Liver (tissue), 9 donors: Measurements from ENCODE around the gene MTHFSD. TPM values are rescaled to one million over a fixed set of nuclear protein-coding genes. Genes with fewer than 3 reads are reported as not detected.

Source experiments
- DNase-seq: peaks from one replicate; pipeline ENCODE4 v3.0.0-alpha.2; 2017; ENCODE audit warnings: low spot score
- H3K27ac ChIP-seq, 2 donors: one replicate each; pipeline ENCODE4 v1.7.0; 2013; ENCODE audit warnings: inconsistent platforms in 2 of 2, low read length in 2 of 2, control low read depth in 1 of 2, low read depth in 1 of 2, mild to moderate bottlenecking in 1 of 2
- H3K27me3 ChIP-seq, 4 donors: one replicate each; pipeline versions ENCODE4 v1.6.1 to v1.7.0; 2013; ENCODE audit warnings: low read length in 3 of 4, inconsistent platforms in 1 of 4, mild to moderate bottlenecking in 1 of 4, moderate library complexity in 1 of 4; ENCODE audit not compliant: control insufficient read depth in 4 of 4, insufficient read depth in 4 of 4
- H3K36me3 ChIP-seq, 4 donors: one replicate each; pipeline versions ENCODE4 v1.6.1 to v1.7.0; 2013; ENCODE audit warnings: low read length in 3 of 4, mild to moderate bottlenecking in 3 of 4, low read depth in 1 of 4, moderate library complexity in 1 of 4; ENCODE audit not compliant: control insufficient read depth in 4 of 4, insufficient read depth in 3 of 4
- H3K4me1 ChIP-seq, 4 donors: one replicate each; pipeline versions ENCODE4 v1.6.1 to v1.7.0; 2013; ENCODE audit warnings: low read length in 3 of 4, mild to moderate bottlenecking in 3 of 4, moderate library complexity in 1 of 4; ENCODE audit not compliant: control insufficient read depth in 4 of 4, insufficient read depth in 4 of 4
- H3K4me3 ChIP-seq, 3 donors: one replicate each; pipeline versions ENCODE4 v1.6.1 to v1.7.0; 2013; ENCODE audit warnings: low read length in 3 of 3, control low read depth in 1 of 3, low read depth in 1 of 3, mild to moderate bottlenecking in 1 of 3
- H3K9ac ChIP-seq, 2 donors: one replicate each; pipeline ENCODE4 v1.7.0; 2013; ENCODE audit warnings: low read length in 2 of 2, mild to moderate bottlenecking in 2 of 2, moderate library complexity in 2 of 2, control low read depth in 1 of 2, low read depth in 1 of 2
- H3K9me3 ChIP-seq, 4 donors: one replicate each; pipeline versions ENCODE4 v1.6.1 to v1.7.0; 2013; ENCODE audit warnings: low read length in 3 of 4; ENCODE audit not compliant: control insufficient read depth in 4 of 4
- EGR1 ChIP-seq, 2 donors: IDR thresholded peaks; 2 replicates each; pipeline ENCODE4 v1.6.1; 2016 to 2018; ENCODE audit warnings: antibody characterized with exemption in 2 of 2, low read depth in 2 of 2
- MAX ChIP-seq: IDR thresholded peaks from 2 replicates; pipeline ENCODE4 v1.6.1; 2016; ENCODE audit warnings: antibody characterized with exemption
- NR2F2 ChIP-seq: IDR thresholded peaks from 2 replicates; pipeline ENCODE4 v1.6.1; 2016; ENCODE audit warnings: antibody characterized with exemption
- REST ChIP-seq: IDR thresholded peaks from 2 replicates; pipeline ENCODE4 v1.6.1; 2016; ENCODE audit warnings: antibody characterized with exemption, mild to moderate bottlenecking
- ZBTB33 ChIP-seq: IDR thresholded peaks from 2 replicates; pipeline ENCODE4 v1.6.1; 2016; ENCODE audit warnings: antibody characterized with exemption
- WGBS: extraction: QIAGEN DNeasy Blood & Tissue Kit; methylation state at CpG from one replicate; pipeline ENCODE4 v1.1.7; 2013; 5-methylcytosine and 5-hydroxymethylcytosine counted together
- polyA plus RNA-seq, 2 donors: library from polyadenylated mRNA; stranded (reverse) in 1 of 2; unstranded in 1 of 2; fragments of 200-250 nt in 1 of 2; fragments of >200 nt in 1 of 2; fragmentation: Nextera tagmentation in 1 of 2; extraction: Ambion mirVana in 1 of 2; gene quantifications; one replicate each; pipeline versions ENCODE4 v1.2.1 to v1.2.3, GENCODE V29; 2013 to 2015
- total RNA-seq, 2 donors: library from RNA; depleted of rRNA; stranded (reverse); fragments of >200 nt; gene quantifications; one replicate each; pipeline ENCODE4 v1.2.3, GENCODE V29; 2014
- TF ChIP-seq, protein P1 (sequence below): fragments of 150-350 bp; IDR thresholded peaks from 2 replicates; pipeline ENCODE4 v1.5.1; 2017; ENCODE audit warnings: improper control_type of control experiment, low read depth, low read length; ENCODE audit not compliant: missing input control
- donor health status: healthy.
- donor health status: healthy.
- donor health status: healthy.
- donor health status: healthy.
- donor health status: healthy.

MTHFSD gene
- total and polyA plus RNA-seq, 4 donors, result 4.6 to 8.1 (median 6.5) TPM

DNA sequence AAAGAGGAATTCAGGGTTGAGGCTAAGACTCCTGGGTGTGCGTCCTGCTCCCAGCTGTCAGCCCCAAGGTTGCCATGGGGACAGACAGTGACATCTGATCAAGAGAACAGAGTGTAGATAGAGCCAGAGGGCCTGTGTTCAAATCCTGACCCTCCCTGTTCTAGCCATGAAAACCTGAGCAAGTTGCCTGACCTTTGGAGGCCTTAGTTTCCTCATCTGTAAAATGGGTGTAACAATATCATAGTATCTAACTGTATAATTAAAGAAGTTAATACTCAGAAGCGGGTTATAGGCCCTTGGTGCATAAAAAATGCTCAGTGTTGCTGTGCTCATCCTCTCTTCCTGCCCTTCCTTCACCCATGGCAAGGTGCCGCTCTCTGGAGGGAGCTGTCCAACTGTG lies 73.4 kb downstream of the MTHFSD start:
- WGBS, result 80% methylated on average over 3 of the region's 3 CpGs

GRCh38 chr16:86480444-86480843 lies 74.6 kb downstream of the MTHFSD start:
- peaks cover 0 to 16% (median 9%) of the 10 kb centered on the region in 4 donors for H3K27me3 ChIP-seq
- peaks cover 3 to 17% (median 16%) of the 10 kb centered on the region in 4 donors for H3K9me3 ChIP-seq
- H3K36me3 ChIP-seq, result no peaks in the 10 kb centered on the region
- no peak for TF ChIP-seq MAX
- no peak for TF ChIP-seq EGR1 (IDR thresholded peaks at IDR 0.05; ENCODE audit: low read depth in 2 of 2)
- TF ChIP-seq, protein P1, sequence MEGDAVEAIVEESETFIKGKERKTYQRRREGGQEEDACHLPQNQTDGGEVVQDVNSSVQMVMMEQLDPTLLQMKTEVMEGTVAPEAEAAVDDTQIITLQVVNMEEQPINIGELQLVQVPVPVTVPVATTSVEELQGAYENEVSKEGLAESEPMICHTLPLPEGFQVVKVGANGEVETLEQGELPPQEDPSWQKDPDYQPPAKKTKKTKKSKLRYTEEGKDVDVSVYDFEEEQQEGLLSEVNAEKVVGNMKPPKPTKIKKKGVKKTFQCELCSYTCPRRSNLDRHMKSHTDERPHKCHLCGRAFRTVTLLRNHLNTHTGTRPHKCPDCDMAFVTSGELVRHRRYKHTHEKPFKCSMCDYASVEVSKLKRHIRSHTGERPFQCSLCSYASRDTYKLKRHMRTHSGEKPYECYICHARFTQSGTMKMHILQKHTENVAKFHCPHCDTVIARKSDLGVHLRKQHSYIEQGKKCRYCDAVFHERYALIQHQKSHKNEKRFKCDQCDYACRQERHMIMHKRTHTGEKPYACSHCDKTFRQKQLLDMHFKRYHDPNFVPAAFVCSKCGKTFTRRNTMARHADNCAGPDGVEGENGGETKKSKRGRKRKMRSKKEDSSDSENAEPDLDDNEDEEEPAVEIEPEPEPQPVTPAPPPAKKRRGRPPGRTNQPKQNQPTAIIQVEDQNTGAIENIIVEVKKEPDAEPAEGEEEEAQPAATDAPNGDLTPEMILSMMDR, result no peak
- TF ChIP-seq ZBTB33, result no peak
- H3K4me3 ChIP-seq, result no peak overlapping the region
- H3K4me1 ChIP-seq, result no peaks in the 10 kb centered on the region
- no peak overlapping the region for H3K27ac ChIP-seq
- no peak overlapping the region for H3K9ac ChIP-seq
- no peak for DNase-seq
- WGBS, result 49% methylated on average over 15 of the region's 15 CpGs

More for the DNA sequence above, 73.4 kb downstream of the MTHFSD start:
- peaks cover 0 to 16% (median 8%) of the 10 kb centered on the region in 4 donors for H3K27me3 ChIP-seq
- H3K4me3 ChIP-seq, result no peak overlapping the region
- H3K36me3 ChIP-seq, result no peaks in the 10 kb centered on the region
- TF ChIP-seq NR2F2, result no peak
- TF ChIP-seq REST, result no peak
- DNase-seq, result no peak
- H3K4me1 ChIP-seq, result no peaks in the 10 kb centered on the region
- H3K9me3 ChIP-seq, result peaks cover 3 to 17% (median 16%) of the 10 kb centered on the region in 4 donors
- no peak overlapping the region for H3K27ac ChIP-seq
- no peak overlapping the region for H3K9ac ChIP-seq

Other genes with a start within 250 kb of the MTHFSD start
- under 1 TPM; 0.56 to 0.75 TPM for gene FOXF1, start 44.7 kb downstream of the MTHFSD start, total RNA-seq
- gene FOXF1, start 44.7 kb downstream of the MTHFSD start, polyA plus RNA-seq, result 1 to 10 TPM; 1.0 to 1.2 TPM
- gene FOXC2, start 11.6 kb upstream of the MTHFSD start, total RNA-seq, result under 1 TPM; 0.08 to 0.09 TPM
- gene FOXC2, start 11.6 kb upstream of the MTHFSD start, polyA plus RNA-seq, result under 1 TPM in 1 of 2 donors, not detected in 1; 0.03 TPM
- gene FOXL1, start 23.3 kb upstream of the MTHFSD start, total RNA-seq, result under 1 TPM in 1 of 2 donors, not detected in 1; 0.05 TPM
- under 1 TPM in 1 of 2 donors, not detected in 1; 0.06 TPM for gene FOXL1, start 23.3 kb upstream of the MTHFSD start, polyA plus RNA-seq